ENCODE results near the gene RAP1GAP2. TPM values are rescaled to one million over a fixed set of nuclear protein-coding genes. Genes with fewer than 3 reads are reported as not detected.
A peak's percentile ranks its signal among the peaks of the same experiment; 100 is the strongest.
"Not testable (repeated sequence)": the region's sequence is repeated elsewhere in the genome, so short reads cannot be mapped to it uniquely, and the experiment has no call there.

The RAP1GAP2 gene
- total RNA-seq, 1 donor from 2014 or later = 5.1 TPM

GRCh38 chr17:2998469-2998901 lies 202.2 kb downstream of the RAP1GAP2 start:
- DNase-seq = not testable (repeated sequence)

- no peak for DNase-seq
These were observed 206.5 kb downstream of the RAP1GAP2 start for GRCh38 chr17:3002538-3003295.

- no peak for DNase-seq
These were observed 207.3 kb downstream of the RAP1GAP2 start for GRCh38 chr17:3003296-3004149.

GRCh38 chr17:3004150-3004801 lies 208.0 kb downstream of the RAP1GAP2 start:
- peak; percentile 83 for DNase-seq

GRCh38 chr17:3004925-3005324 lies 208.7 kb downstream of the RAP1GAP2 start:
- no peak for DNase-seq

- DNase-seq = no peak
These were observed 209.5 kb downstream of the RAP1GAP2 start for GRCh38 chr17:3005696-3006095.

- DNase-seq = no peak
These were observed 210.6 kb downstream of the RAP1GAP2 start for GRCh38 chr17:3006801-3007200.

- no peak for DNase-seq
These were observed 211.4 kb downstream of the RAP1GAP2 start for GRCh38 chr17:3007651-3008121.

GRCh38 chr17:3008336-3009288 lies 212.4 kb downstream of the RAP1GAP2 start:
- DNase-seq = no peak

- no peak for DNase-seq
These were observed 213.2 kb downstream of the RAP1GAP2 start for GRCh38 chr17:3009411-3009920.

- DNase-seq = no peak
These were observed 215.7 kb downstream of the RAP1GAP2 start for GRCh38 chr17:3011891-3012290.

GRCh38 chr17:3012926-3013581 lies 216.8 kb downstream of the RAP1GAP2 start:
- DNase-seq = no peak

- DNase-seq = no peak
These were observed 219.7 kb downstream of the RAP1GAP2 start for GRCh38 chr17:3015890-3016289.

GRCh38 chr17:3017936-3018335 lies 221.7 kb downstream of the RAP1GAP2 start:
- no peak for DNase-seq

- no peak for DNase-seq
These were observed 223.5 kb downstream of the RAP1GAP2 start for GRCh38 chr17:3019761-3020160.

- no peak for DNase-seq
These were observed 224.1 kb downstream of the RAP1GAP2 start for GRCh38 chr17:3020381-3020780.

- DNase-seq = no peak
These were observed 226.0 kb downstream of the RAP1GAP2 start for GRCh38 chr17:3022197-3022596.

- no peak for DNase-seq
These were observed 228.1 kb downstream of the RAP1GAP2 start for GRCh38 chr17:3024346-3024745.

- DNase-seq = no peak
These were observed 229.3 kb downstream of the RAP1GAP2 start for GRCh38 chr17:3025421-3026124.

All from skin of body (tissue), 2 donors.